GM20000 (cell line): ENCODE data around the gene C1QTNF8.

Experiments
- DNase-seq: peaks from one replicate; pipeline ENCODE4 v3.0.0; 2012; ENCODE audit warnings: low spot score
- TF ChIP-seq, protein P1 (sequence below): IDR thresholded peaks from 2 replicates; pipeline ENCODE4 v1.5.1; 2012; ENCODE audit warnings: mild to moderate bottlenecking, control low read depth; ENCODE audit errors: extremely low read depth, missing control alignments

The C1QTNF8 gene

DNA sequence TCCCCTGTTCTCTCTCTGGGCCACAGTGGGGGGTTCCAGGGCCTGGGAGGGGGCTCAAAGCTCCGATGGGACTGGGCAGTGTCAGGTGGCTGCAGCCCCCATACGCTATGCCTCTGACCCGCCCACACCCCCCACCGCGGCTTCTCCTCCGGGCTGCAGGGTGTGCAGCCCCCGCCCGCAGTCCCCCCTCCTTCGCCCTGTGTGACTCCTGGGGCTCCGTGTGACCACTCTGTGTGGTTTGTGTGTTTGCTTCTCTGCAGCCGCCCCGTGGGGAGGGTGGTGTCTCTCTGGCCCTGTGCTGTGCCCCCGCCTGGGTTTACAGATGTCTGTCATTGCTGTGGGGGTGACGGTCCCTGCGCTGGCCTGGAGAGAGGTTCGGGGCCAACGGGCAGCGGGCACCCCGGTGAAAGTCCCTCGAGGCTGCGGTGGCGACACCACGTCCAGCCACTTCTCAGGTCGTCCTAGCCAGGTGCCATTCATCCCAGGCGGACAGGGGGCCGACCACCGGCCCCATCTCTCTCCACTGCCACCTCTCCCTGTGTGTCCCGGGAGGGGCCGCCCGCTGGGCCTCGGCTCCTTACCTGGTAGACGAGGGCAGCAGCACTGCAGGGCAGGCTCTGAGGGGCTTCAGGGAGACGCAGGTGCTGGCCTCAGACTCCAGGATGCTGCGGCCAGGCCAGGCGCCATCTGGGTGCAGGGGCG lies 18.0 kb downstream of the C1QTNF8 start:
- TF ChIP-seq, protein P1, sequence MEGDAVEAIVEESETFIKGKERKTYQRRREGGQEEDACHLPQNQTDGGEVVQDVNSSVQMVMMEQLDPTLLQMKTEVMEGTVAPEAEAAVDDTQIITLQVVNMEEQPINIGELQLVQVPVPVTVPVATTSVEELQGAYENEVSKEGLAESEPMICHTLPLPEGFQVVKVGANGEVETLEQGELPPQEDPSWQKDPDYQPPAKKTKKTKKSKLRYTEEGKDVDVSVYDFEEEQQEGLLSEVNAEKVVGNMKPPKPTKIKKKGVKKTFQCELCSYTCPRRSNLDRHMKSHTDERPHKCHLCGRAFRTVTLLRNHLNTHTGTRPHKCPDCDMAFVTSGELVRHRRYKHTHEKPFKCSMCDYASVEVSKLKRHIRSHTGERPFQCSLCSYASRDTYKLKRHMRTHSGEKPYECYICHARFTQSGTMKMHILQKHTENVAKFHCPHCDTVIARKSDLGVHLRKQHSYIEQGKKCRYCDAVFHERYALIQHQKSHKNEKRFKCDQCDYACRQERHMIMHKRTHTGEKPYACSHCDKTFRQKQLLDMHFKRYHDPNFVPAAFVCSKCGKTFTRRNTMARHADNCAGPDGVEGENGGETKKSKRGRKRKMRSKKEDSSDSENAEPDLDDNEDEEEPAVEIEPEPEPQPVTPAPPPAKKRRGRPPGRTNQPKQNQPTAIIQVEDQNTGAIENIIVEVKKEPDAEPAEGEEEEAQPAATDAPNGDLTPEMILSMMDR: no peak
- DNase-seq: no peak

DNA sequence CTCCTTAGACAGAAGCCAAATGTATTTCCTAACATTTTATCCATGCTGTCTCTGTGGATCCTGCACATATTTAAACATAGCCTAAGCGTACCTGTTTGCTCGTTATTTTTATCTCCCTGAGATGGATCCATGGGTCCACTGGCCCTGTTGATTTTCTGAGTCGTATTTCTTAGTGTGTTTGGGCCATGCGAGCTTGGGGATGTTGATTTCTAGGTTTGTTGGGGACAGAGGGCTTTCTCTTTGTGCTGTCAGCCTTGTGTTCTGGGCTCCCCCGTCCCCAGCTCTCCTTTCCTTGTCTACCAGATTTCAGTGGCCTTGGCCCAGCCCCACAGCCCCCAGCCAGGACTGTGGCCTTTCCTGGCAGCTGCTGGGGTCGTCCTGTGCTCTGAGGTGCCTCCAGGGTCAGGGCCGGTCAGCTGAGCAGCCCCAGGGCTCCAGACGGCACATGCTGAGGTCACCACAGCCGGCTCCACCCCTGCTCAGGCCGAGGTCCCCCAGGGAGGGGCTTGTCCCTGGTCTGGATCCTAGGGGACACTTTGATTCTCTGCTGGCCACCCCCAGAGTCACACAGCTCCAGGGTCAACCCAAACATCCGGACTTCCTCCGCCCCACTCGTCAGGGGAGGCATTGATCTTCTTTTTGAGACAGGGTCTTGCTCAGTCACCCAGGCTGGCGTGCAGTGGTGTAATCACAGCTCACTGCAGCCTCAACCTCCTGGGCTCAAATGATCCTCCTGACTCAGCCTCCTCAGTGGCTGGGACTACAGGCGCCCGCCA lies 19.1 kb downstream of the C1QTNF8 start:
- DNase-seq: no peak
- TF ChIP-seq, protein P1: no peak

DNA sequence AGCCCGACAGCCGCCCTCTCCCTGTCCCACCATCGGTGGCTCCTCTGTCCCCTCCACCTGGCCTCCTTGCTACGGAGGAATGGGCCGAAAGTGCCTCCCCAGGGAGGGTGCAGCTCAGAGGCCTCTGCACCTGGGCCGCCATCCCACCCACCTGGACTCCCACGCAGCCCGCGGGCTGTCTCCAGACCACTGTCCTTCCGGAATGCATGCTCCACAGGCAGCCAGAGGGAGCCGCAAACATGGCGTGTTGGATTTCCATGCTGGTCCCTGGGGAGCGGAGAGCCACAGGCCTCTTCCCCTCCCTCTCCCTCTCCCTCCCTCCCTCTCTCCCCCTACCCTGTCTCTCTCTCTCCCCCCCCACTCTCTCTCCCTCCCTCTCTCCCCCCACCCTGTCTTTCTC lies 20.5 kb downstream of the C1QTNF8 start:
- TF ChIP-seq, protein P1: no peak

DNA sequence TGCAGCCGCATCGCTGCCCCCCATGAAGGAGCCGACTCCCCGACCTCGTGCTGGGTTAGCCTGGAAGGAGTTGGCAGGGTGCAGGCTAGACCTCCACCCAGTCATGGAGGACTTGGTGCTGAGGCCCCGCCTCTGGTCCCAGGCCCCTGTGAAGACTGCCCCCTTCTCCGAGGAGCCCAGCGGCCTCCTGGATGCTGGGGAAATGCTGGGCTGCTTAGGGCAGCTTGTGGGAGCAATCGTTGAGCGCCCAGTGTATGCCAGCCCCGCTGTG lies 21.7 kb downstream of the C1QTNF8 start:
- TF ChIP-seq, protein P1: no peak
- DNase-seq: no peak

More for the DNA sequence above, 20.5 kb downstream of the C1QTNF8 start:
- no peak for DNase-seq

DNA sequence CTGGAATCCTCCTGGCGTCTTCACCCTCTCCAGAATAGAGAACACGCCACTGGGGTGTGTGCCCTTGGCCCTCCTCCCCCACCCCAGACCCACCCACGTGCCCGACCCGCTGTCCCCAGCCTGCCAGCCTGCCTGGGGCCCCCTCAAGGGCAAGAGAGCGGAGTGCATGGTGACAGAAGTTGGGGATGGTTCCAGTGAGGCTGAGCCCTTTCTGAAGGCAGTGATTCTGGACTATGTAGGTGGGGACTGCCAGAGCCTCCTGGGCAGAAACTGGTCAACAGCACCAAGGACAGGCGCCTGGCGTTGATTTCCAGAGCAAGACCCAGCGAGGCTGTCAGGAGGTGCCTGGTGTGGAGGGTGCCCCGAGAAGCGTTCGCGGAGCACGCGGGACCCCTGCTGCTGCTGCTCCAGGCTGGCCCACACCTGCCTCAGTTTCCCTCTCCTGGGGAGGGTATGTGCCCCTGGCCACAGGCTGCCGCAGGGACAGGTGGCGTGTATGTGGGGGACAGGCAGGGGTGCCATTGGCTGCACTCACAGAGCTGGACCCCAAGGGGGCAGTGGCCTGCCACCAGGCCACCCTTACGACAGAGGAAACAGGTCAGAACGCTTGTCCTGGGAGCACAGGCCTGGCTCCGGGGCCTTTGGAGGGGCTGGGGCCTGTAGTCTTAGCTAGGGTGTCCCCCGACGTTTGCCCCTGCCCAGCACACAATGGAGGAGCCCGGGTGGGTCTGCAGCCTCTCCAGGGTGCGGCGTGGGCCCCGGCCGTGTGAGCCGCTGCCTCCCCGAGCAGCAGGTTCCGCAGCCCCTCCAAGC lies 22.3 kb downstream of the C1QTNF8 start:
- DNase-seq: no peak
- TF ChIP-seq, protein P1: no peak

DNA sequence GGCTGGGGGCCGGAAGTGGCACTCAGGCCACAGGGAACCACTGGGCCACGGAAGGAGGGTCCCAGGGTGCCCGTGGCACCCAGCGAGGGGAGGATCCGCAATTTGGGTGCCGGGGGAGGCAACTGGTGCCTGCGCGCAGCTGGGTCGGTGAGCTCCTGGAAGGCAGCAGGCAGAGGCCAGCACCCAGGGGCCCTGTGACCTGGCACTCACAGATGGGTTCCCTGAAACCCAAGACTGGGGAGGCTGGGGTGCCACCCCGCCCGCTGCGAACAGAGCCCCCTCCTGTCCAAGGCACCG lies 22.8 kb downstream of the C1QTNF8 start:
- TF ChIP-seq, protein P1: no peak
- no peak for DNase-seq
